GM12875 (cell line): ENCODE measurements around the gene NCAM1.

ENCODE experiments used
- H3K4me3 ChIP-seq: one replicate; pipeline ENCODE4 v1.5.1; 2011; ENCODE audit warnings: low read depth, low read length, control low read depth
- CTCF ChIP-seq: IDR thresholded peaks from 2 replicates; pipeline ENCODE4 v1.5.1; 2011; ENCODE audit warnings: low read depth, mild to moderate bottlenecking, control low read depth, inconsistent platforms, low read length, moderate library complexity, borderline replicate concordance; ENCODE audit not compliant: insufficient read depth

NCAM1 gene

GRCh38 chr11:113286009-113286408 is 324.8 kb downstream of the NCAM1 start:
- TF ChIP-seq CTCF, result no peak

GRCh38 chr11:113286509-113287497 is 325.6 kb downstream of the NCAM1 start:
- TF ChIP-seq CTCF, result no peak
- no peak overlapping the region for H3K4me3 ChIP-seq

More at GRCh38 chr11:113286009-113286408, 324.8 kb downstream of the NCAM1 start:
- H3K4me3 ChIP-seq, result no peak overlapping the region

GRCh38 chr11:113287801-113288200 is 326.6 kb downstream of the NCAM1 start:
- no peak overlapping the region for H3K4me3 ChIP-seq
- no peak for TF ChIP-seq CTCF

GRCh38 chr11:113288286-113288863 is 327.2 kb downstream of the NCAM1 start:
- TF ChIP-seq CTCF, result no peak
- H3K4me3 ChIP-seq, result no peak overlapping the region

- H3K4me3 ChIP-seq, result no peak overlapping the region
- peak; percentile 95 for TF ChIP-seq CTCF
Measured at GRCh38 chr11:113289431-113290187, 328.4 kb downstream of the NCAM1 start.

GRCh38 chr11:113293936-113294335 is 332.7 kb downstream of the NCAM1 start:
- H3K4me3 ChIP-seq, result no peak overlapping the region
- TF ChIP-seq CTCF, result no peak

GRCh38 chr11:113295993-113296392 is 334.8 kb downstream of the NCAM1 start:
- no peak for TF ChIP-seq CTCF
- no peak overlapping the region for H3K4me3 ChIP-seq
